Prostate gland (tissue), 2 donors: ENCODE measurements around the gene FFAR3.

Experiments
- CTCF ChIP-seq, 4 experiments: fragments of 200-600 bp in 2 of 4; fragments of 450-650 bp in 2 of 4; sonication (generic) in 2 of 4; IDR thresholded peaks; 1 replicate in 3 of 4; 2 replicates in 1 of 4; pipeline ENCODE4 v1.5.1; 2016 to 2019; ENCODE audit warnings: antibody characterized with exemption in 4 of 4, mild to moderate bottlenecking in 2 of 4, moderate library complexity in 2 of 4
- POLR2A ChIP-seq: fragments of 450-650 bp; IDR thresholded peaks from one replicate; pipeline ENCODE4 v1.6.1; 2016; ENCODE audit warnings: antibody characterized with exemption, mild to moderate bottlenecking

- TF ChIP-seq CTCF (IDR thresholded peaks at IDR 0.05) (no peak), POLR2A (no peak)
Measured at GRCh38 chr19:35337097-35337983, 20.9 kb upstream of the FFAR3 start.
